Skin of body (tissue), 2 donors: ENCODE measurements around the gene RHBDD3. TPM values are rescaled to one million over a fixed set of nuclear protein-coding genes. Genes with fewer than 3 reads are reported as not detected.

Experiments
- DNase-seq: peaks from one replicate; lab custom pipeline; 2025; lab: John Stamatoyannopoulos, UW
- total RNA-seq: library from RNA; depleted of rRNA; stranded (reverse); fragments of >200 nt; gene quantifications from one replicate; pipeline ENCODE4 v1.2.3, GENCODE V29; 2014

Gene RHBDD3
- total RNA-seq, 1 donor from 2014 or later = 9.0 TPM

DNA sequence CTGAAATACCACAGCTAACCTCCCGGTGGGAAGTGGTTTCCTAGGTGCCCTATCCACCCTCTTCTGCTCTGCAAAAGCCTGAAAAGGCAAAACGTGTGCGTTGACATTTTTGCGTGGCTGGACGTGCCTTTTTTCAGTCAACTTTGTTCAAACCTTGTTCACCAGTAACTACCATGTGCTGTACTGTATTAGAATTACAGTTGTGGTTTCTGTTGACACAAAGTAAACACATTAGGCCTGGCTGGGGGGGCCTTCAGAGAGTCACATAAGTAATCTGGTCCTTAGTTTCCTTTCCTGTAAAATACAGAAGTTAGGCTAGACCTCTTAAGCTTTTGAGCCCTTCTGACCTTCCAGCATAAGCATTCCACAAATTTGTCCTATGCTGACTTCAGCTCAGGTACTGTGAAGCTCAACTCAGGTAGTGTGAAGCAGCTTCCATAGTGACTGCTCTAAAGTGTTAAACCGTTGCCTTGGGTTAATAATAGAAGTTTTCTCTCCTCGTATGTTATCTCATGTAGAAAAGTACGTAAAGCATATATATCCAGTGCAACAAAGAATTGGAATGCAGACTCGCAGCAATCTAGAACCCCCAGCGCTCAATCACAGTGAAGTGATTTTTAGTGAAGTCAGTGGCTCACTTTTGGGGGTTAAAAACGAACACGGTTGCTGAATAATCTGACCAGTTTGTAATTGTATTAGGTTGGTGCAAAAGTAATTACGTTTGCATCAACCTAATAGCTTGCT lies 2.1 kb upstream of the RHBDD3 start:
- DNase-seq = no peak

DNA sequence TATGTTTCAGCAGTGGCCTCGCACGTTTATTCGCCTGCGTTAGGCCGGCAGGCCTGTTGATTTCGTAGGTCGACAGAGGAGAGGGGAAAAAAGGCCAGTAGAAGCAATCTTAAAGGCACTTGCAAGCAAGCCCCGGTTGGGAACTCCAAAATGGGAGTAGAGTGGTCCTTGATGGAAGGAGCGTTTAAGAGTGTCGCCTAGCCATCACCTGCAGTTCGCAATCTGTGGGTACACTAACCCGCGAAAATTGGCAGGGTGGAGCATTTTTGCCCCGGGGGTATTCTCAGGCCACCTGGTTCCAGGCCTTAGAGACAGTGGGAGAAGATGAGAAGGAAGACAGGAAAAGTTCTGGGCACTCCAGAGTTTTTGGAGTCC lies 1.4 kb upstream of the RHBDD3 start:
- no peak for DNase-seq

DNA sequence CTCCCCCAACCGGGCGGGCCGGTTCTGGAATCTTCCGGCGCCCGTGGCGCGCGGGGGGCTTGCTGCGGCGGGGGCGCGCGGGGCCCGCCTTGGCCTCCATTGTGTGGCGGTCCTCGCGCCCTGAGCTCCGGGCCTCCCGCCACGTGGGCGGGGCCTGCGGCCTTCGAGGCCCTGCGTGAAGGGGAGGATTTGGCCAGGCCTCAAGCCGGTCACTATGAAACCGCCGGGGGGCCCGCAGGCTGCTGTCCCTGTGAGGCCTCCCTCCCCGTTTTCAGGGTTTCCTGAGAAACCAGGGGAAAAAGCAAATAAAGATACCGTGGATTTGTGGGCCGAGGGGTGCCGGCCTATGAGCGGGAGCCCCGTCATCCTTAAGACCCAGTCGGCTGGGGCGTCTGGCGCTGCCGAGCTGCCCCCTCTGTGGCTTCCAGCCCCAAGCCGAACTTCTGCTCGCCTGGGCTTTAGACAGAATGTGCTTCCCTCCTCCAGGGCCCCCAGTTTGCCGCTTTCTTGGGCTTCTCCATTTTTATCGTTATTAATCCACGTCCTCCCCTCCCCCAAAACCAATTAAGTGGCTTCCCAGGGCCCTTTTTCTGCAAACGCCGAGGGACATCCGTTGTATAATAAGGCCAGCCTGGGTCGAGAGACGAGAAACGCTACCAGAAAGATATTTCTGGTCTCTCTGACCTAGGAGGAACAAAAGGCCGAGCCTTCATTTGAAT lies 889 bp upstream of the RHBDD3 start:
- peak; percentile 42 for DNase-seq

DNA sequence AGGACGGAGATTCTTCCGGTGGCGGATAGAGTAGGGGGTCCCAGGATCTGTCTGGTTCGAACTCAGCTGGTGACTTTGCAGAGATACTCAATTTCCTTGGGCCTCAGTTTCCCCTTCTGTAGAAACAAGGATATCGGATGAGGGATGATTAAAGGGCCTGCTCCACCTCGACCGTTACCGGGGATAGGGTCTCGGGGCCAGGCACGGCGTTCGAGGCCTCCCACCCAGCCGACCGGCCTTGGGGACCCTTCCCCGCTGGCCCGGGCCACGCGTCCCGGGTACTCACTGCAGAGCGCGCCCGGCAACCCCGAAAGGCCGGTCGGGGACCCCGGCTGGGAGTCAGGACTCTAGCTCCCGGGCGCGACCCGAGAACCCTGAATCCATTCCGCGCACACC lies 321 bp downstream of the RHBDD3 start:
- no peak for DNase-seq

- DNase-seq = no peak
Observed at GRCh38 chr22:29266564-29267461, 968 bp downstream of the RHBDD3 start.

GRCh38 chr22:29265929-29266328 lies 1.9 kb downstream of the RHBDD3 start:
- DNase-seq = no peak

DNA sequence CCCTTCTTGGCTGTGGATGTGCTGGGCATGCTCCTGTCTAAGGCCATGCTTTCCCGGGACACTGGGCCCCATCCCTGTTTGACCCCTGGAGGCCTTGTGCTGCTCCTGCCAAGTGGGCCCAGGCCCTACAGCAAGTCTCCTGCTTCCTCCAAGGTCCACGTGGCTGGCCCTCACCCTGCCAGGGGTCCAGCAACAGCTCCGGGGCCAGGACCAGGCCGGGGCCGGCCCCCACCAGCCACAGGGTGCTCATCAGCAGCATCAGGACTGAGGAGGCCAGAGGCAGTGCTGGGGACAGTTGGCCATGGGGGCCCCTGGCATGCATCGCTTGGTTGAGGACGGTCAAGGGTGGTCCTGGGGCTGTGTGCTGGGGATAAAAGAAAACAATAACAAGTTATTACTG lies 2.5 kb downstream of the RHBDD3 start:
- DNase-seq = no peak

DNA sequence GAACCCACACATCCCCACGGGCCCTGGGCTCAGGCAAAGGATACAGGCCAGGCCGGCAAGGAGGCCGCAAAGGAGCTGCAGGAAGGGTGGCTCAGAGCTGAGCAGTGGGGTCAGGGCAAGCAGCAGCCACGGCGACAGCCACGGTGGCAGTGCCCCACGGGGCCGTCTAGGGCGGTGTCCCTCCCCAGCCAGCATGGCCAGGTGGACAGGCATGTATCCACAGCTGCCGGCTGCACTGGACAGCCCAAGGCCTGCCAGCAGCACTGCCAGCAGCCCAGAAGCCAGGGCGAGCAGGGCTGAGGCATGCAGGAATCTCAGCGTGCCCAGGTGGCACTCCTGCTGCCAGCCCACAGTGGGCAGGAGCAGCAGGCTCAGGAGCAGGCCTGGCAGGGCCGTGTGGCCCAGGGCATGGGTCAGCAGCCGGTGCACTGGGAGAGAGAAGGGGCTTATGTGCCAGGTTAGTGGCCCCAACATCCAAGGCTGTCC lies 3.9 kb downstream of the RHBDD3 start:
- DNase-seq = no peak

- no peak for DNase-seq
Observed at GRCh38 chr22:29260601-29261315, 7.0 kb downstream of the RHBDD3 start.

- DNase-seq = no peak
Observed at GRCh38 chr22:29260031-29260560, 7.7 kb downstream of the RHBDD3 start.

DNA sequence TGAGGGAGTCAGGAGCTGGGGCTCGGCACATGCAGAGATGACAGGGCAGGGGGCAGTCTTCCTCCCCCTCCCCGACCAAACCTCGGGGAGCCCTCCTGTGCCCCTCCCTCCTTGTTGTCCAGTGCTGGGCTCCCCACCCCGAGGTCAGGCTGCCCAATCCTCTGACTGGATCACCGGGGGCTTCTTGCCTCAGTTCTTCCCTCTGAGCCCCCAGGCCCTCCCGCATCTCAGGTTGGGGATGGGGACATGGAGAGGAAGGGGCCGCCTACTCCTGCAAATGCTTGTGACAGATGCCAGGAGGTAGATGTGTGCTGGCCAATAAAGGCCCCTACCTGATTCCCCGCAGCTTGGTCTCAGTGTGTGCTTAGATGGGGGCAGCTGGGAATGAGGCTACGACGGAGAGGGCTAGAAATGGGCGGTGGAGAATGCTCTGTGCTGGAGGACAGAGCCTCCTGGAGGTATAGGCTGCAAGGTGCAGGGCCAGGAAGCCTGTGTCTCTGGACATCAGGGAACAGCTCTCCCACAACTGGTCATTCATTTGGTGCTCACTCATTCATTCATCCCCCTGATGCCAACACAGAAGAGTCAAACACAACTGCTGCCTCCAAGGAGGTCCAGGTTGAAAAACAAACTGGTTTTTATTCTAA lies 8.4 kb downstream of the RHBDD3 start:
- DNase-seq = no peak

- no peak for DNase-seq
Observed at GRCh38 chr22:29258407-29259252, 9.2 kb downstream of the RHBDD3 start.

- DNase-seq = no peak
Observed at GRCh38 chr22:29257751-29258181, 10.0 kb downstream of the RHBDD3 start.

DNA sequence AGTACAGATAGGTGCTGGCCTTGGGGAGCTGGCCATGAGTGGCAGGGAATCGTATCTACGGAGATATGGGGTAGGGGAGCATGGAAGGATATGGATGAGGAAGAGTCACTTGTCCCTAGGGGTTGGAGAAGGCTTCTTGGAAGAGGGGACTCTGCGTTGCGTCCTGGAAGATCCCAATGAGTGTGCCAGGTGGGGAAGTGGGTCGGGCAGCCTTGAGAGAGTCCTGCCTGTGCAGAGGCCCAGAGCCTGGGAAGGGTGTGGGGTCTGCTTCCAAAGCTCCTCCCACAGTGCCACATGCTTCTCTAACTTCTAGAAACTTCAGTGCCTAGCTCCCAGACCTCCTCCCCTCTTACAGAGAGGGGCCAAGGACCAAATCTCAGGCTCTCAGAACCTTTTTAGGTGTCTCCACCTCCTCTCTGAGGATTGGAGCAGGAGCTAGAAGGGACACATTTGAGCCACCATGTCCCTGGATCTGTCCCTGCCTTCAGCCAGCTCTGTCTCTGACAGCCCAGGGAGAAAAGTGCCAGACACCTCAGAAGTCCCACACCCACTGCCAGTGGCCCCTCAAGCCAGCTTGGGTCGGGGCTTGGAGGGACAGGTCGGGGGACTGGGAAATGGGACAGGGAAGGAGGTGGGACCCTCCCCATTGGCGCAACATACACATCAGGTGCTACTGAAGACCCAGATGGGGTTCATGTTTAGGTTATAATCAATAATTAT lies 11.0 kb downstream of the RHBDD3 start:
- DNase-seq = no peak

DNA sequence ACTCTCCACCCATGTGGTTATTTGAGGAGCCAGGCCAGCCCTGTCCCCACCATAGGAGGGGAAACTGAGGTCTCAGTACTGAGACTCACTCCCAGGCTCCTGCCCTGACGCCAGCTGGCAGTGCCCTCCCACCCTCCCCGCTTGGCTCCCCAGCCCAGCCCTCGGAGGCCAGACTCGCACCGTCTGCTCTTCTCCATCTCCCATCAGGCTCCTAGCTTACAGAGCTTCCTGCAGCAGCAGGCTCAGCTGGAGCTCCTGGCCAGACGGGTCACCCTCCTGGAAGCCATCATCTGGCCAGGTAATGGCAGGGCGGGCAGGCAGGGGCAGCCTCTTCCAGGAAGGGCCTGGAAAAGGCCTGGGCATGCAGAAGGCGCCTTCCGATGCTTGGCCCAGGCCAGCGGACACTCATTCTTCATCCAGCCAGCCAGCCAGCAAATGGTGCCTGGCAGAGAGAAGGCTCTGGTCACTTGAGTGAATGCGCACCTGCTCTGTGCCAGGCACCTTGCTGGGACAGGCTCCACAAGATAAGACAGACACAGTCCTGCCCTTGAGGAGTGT lies 12.6 kb downstream of the RHBDD3 start:
- no peak for DNase-seq

- no peak for DNase-seq
Observed at GRCh38 chr22:29254286-29254660, 13.5 kb downstream of the RHBDD3 start.

DNA sequence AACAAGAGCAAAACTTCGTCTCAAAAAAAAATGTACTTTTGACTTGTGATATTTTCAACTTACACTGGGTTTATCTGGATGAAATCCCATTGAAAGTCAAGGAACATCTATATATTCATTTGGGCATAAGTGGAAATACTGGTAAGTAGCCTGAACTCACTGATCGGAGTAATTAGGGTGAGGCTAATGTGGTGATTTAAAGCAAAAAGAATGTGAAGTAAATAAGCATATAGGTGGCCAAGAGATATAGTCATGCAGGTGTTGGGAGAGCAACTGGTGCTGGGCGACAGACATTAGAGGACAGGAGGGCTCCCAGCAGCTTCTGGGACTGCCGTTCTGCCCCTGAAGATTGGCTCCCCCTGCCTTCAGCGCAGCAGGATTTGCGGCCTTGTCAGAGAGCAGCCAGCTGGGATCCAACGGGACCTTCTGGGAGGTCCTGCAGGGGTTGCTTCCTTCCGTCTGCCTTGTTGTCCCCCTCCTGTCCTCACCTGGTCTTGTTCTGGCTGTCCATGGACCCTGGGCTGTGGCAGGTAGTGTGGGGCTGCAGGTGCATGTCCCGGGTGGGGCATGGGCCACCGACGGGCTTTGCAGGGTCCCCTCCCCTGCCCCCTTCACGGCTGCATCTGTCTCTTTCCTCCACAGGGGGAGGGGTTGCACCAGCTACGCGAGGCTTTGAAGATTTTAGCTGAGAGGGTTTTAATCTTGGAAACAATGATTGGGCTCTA lies 14.1 kb downstream of the RHBDD3 start:
- DNase-seq = no peak
